ENCODE results near the gene IRAG1. TPM values are rescaled to one million over a fixed set of nuclear protein-coding genes. Genes with fewer than 3 reads are reported as not detected.

The IRAG1 gene
- total RNA-seq, 4 donors from 2014 or later, result 2.0 to 10.9 (median 4.0) TPM

DNA sequence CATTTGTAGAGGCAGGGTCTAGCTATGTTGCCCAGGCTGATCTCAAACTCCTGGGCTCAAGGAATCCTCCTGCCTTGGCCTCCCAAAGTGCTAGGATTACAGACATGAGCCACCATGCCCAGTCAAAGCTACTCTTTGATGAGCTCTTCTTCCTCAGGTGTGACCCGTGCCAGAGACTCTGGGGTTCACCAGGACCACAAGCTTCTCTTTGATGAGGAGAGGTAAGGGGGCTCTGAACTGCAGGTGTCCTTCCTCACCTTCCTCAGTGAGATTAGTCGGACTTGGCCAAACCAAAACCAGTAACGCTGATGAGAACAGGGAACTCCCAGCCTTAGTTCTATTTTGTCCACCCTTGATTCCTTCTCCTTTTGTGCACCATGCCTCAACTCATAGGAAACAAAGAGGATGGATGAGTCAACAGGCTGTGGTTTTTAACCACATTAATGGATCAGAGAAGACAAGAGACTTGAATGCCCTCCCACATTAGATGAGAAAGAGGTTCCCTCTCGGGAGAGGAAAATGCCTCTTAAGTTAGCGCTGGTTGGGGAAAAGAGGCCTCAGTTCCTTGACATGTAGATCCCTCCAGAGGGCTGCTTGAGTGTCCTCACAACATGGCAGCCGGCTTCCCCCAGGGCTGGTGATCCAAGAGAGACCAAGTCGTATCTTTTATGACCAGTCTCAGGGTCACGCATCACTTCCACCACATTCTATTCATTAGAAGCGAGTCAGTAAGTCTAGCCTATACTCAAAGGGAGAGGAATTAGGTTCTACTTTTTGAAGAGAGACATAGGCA, 31.8 kb upstream of the IRAG1 start:
- no peak for DNase-seq (ENCODE audit: low spot score in 2 of 2)
- no peak for TF ChIP-seq POLR2A (IDR thresholded peaks at IDR 0.05)
- no peak for TF ChIP-seq CTCF (IDR thresholded peaks at IDR 0.05)
- intact Hi-C loops (cut with DNase I; ENCODE audit: low total_unique reads), result no loop called here
- H3K4me3 ChIP-seq (ENCODE audit: low read depth, poor library complexity, severe bottlenecking), result no peak overlapping the region
- WGBS, 2 donors, result 80 to 82% methylated on average over 9 of the region's 9 CpGs

DNA sequence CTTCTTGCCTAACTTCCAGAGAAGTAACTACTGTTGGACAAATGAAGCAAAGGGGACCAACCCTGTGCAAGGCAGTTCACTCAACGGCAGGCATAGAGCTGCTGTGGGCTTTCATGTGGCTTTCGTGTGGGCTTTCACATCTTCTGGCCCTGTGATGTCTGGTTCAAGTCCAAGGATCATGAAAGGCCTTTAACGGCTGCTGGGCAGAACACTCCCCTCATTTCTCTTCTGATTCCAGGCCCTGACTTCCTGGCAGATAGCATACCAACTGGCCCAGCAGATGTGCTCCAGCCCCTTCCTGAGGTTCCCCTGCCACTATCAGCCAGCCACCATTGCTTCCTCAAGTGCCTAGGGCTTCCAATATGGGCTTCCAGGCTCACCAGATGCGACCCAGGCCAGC, 28.8 kb upstream of the IRAG1 start:
- TF ChIP-seq CTCF (IDR thresholded peaks at IDR 0.05) (no peak), POLR2A (IDR thresholded peaks at IDR 0.05) (no peak)
- intact Hi-C loops (cut with DNase I; ENCODE audit: low total_unique reads), result no loop called here
- WGBS, 2 donors, result 53 to 64% methylated on average over 4 of the region's 4 CpGs
- H3K4me3 ChIP-seq (ENCODE audit: low read depth, poor library complexity, severe bottlenecking), result no peak overlapping the region
- DNase-seq (ENCODE audit: low spot score in 2 of 2), result no peak

- intact Hi-C loops (cut with DNase I; ENCODE audit: low total_unique reads), result no loop called here
- WGBS, 2 donors, result 79 to 88% methylated on average over 2 of the region's 2 CpGs
- no peak overlapping the region for H3K4me3 ChIP-seq (ENCODE audit: low read depth, poor library complexity, severe bottlenecking)
- DNase-seq (ENCODE audit: low spot score in 2 of 2), result no peak
- TF ChIP-seq POLR2A (IDR thresholded peaks at IDR 0.05) (no peak), CTCF (IDR thresholded peaks at IDR 0.05) (no peak)
Observed at GRCh38 chr11:10720881-10721376, 27.4 kb upstream of the IRAG1 start.

DNA sequence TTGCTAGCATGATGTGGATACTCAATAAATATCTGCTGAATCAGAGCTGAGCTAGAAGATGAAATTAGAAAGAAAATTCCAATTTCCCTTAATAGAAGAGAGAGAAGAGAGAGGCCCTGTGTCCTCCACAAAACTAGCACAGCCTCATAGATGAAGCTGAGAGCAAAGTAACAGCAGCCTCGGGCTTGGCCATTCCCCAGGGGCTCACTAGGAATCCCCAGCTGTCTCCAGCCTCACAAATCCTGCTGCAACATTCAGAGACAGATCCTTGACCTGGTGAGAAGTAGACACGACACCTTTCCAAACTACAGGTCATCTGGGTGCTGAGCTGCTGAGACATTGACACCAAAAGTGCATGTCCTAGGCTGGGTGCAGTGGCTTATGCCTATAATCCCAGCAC, 26.1 kb upstream of the IRAG1 start:
- intact Hi-C loops (cut with DNase I; ENCODE audit: low total_unique reads), result no loop called here
- TF ChIP-seq CTCF (IDR thresholded peaks at IDR 0.05) (no peak), POLR2A (IDR thresholded peaks at IDR 0.05) (no peak)
- DNase-seq (ENCODE audit: low spot score in 2 of 2), result no peak
- H3K4me3 ChIP-seq (ENCODE audit: low read depth, poor library complexity, severe bottlenecking), result no peak overlapping the region
- WGBS, 2 donors, result 75 to 93% methylated on average over 2 of the region's 2 CpGs

- no peak overlapping the region for H3K4me3 ChIP-seq (ENCODE audit: low read depth, poor library complexity, severe bottlenecking)
- no peak for DNase-seq (ENCODE audit: low spot score in 2 of 2)
- TF ChIP-seq POLR2A (IDR thresholded peaks at IDR 0.05) (no peak), CTCF (IDR thresholded peaks at IDR 0.05) (no peak)
- intact Hi-C loops (cut with DNase I; ENCODE audit: low total_unique reads), result no loop called here
- WGBS, 2 donors, result 68 to 85% methylated on average over 9 of the region's 9 CpGs
Observed at GRCh38 chr11:10716543-10717259, 23.1 kb upstream of the IRAG1 start.

Data from lower leg skin (tissue), 4 donors.